HG02852 (cell line): ENCODE data around the gene BIRC6.

ENCODE experiments used
- ATAC-seq: cut with Tn5 transposase; IDR thresholded peaks from one replicate; pipeline ENCODE4 v1.9.1; 2021; ENCODE audit warnings: mild to moderate bottlenecking, moderate library complexity; ENCODE audit not compliant: unreplicated experiment

Gene BIRC6

DNA sequence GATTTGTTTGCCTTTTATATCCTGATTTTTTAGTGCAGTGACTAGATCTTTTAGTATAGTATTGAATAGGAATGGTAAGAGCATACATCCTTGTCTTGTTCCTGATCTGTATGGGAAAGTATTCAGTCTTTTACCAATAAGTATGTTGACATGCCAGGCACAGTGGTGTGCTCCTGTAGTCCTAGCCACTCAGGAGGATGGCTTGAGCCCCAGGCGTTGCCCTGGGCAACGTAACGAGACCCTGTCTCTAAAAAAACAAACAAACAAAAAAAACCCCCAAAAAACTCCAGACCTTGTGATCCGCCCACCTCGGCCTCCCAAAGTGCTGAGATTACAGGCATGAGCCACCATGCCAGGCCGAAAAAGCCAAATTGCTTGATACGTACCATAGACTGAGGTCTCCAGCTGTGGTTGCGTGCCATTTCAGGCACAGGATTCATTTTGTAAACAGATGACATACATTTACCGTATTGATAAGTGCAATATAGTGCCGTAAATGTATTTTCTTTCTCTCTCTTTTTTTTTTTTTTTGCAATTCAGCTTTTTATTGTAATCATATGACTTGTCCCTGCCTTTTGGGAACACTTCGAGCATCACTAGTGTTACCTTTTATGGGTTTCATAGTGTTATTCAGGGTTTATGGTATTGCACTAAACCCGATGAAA, 18.5 kb downstream of the BIRC6 start:
- ATAC-seq = no peak

DNA sequence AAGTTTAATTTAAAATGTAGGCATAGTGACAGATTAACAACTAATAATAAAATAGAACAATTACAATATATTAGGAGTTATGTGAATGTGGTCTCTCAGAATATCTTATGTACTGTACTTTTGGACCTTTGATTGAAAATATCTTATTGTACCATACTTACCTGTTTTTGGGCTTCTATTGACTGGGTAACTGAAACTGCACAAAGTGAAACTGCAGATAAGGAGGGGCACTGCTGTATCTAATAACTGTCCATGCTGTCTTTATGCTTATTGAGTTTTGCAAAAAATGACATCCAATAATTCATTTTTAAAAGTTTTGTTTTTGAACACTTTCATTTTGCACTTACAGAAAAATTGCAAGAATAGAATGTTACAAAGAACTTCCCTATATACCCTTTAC, 19.9 kb downstream of the BIRC6 start:
- ATAC-seq = no peak

DNA sequence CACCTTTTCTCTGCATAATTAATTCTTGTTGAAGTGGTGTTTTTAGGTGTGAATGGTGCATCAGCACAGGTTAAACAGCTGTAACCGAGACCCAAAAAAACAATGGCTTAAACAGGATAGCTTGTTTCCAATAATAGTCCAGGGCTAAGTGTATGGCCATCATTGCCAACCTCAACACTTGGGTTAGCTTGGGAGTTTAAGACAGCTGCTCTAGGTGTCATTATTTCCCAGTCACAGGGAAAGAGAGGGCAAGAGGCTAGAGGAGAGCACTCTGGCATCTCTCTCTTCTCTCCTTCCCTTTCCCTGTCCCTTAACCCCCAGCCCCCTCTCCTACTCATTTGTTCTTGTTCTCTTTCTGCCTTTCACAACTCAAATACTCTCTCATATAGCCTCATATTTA, 21.1 kb downstream of the BIRC6 start:
- no peak for ATAC-seq

DNA sequence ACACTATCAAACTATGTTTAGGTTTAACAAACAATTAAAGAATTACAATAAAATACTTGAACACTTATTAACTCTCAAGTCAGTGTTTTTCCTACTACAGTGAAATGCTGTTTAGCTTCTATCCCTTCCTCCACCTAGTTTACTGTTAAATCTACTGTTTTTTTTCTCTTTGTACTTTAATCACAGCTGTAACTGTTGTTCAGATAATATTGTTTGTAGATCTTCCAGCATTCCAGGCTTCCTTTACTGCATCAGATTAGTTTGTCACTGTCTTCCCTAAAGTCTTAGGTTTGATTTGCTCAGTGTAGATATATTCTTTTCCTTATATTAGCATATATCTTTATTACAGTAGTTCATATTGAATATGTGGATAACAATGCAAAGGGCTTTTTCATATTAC, 22.5 kb downstream of the BIRC6 start:
- no peak for ATAC-seq

DNA sequence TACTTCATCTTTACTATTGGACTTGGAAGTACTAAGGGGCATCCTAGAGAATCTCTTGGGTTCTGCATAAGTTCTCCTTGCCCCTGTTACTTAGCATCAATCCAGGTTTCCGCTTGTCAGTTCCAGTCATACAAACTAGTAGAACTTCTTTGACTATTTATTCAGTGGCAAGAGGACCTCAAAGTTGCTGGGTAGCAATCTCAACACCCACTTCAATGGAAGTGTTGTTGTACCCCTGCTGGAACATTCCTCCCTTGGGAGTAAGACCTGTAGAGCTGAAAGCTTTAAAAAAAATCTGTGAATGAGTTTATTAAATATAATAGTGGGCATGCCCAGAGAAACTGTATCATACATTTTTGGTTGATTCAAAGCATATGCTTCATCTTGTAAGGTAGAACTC, 27.0 kb downstream of the BIRC6 start:
- no peak for ATAC-seq

DNA sequence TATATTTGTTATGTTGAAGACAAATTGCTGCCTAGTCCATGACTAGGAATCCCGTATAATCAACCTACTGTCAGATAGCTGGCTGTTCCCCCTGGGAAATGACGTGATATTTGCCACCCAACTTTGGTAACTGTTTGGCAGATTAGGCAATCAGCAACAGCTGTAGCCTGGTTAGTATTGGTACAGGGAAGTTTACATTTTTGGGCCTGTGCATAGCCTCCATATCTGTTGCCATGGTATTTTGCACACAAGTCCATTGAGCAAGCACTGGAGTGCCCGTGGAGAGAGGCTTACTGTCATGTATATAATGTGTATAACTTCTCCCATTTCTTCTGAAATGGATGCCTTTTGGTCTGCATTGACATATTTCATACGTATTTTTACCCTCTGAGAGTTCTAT, 27.7 kb downstream of the BIRC6 start:
- no peak for ATAC-seq

DNA sequence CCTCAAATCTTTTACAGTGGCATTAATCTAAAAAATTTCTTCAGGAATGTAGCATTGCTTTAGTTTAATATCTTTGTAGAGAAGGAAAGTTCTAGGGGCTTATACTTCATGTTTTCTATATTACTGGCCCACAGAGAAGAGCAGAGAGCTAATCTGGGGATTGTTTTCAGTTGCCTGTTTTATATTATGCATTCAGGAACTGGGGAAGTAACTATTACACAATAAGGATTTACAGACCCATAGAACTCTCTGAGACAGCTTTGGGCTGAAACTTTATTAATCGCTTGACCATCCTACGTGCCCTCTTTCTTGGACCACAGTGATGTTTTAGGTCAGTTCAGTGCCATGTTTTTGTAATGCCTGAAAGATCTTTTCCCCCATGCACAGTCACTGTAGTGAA, 29.9 kb downstream of the BIRC6 start:
- ATAC-seq = no peak

DNA sequence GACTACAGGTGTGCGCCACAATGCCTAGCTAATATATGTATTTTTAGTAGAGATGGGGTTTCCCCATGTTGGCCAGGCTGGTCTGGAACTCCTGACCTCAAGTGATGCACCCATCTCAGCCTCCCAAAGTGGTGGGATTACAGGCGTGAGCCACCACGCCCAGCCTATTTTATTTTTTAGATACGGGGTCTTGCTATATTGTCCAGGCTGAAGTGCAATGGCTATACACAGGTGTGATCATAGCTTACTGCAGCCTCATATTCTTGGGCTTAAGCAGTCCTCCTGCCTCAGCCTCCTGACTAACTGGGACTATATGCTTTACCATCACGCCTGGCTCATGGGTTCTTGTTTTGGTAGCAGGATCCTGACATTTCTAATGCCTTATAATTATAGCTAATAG, 42.4 kb downstream of the BIRC6 start:
- ATAC-seq = no peak

DNA sequence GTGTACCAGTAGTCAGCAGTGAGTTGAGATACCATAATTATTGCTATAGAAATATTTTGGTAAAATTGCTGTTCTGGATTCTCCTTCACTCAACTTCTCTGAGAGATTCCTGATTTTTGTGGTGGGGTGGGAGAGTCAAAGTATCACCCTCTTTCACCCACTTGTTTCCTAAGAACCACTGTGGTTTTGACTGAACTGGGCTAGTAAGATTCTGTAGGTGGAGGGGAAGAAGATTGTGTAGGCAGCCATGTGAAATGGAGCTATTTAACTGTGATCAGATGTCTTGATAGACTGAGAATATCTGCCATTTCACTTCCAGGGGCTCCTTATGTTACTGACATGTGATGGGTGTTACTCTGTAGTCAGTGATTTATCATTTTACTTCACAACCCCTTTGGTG, 45.3 kb downstream of the BIRC6 start:
- ATAC-seq = no peak

DNA sequence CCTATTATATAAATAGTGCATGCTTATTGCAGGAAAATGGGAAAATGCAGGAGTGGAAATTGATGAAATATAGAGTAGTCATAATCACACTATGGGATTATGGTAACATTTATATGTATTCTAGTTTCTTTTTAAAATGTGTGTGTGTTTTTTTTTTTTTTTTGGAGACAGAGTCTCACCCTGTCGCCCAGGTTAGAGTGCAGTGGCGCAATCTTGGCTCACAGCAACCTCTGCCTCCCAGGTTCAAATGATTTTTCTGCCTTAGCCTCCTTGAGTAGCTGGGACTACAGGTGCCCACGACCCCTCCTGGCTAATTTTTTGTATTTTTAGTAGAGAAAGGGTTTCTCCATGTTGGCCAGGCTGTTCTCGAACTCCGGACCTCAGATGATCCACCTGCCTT, 47.0 kb downstream of the BIRC6 start:
- no peak for ATAC-seq

DNA sequence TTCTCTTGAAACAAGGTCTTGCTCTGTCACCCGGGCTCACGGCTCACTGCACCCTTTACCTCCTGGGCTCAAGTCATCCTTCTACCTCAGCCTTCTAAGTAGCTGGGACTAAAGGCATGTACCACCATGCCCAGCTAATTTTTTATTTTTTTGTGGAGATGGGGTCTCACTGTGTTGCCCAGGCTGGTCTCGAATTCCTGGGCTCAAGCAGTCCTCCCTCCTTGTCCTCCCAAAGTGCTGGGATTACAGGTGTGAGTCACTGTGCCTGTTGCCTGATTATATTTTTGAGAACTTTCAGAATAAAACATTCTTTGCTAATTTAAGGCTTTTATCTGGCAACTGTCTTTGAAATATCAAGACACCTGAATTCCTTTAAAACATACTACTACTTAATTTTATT, 47.9 kb downstream of the BIRC6 start:
- ATAC-seq = no peak

DNA sequence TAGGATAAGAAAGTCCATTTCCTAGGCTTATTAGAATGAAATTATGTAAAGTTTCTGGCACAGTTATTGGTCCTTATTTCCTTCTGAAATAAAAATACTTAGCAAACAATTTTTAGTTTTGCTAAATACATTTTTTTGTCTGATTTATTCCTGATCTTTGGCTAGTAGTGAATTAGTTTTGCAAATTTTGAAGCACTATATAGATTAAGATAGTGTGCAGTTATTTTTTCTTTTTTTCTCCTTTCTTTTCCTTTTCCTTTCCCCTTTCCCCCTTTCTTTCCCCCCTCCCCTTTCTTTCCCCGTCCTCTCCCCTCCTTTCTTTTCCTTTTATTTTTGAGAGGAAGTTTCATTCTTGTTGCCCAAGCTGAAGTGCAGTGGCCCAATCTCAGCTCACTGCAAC, 59.7 kb downstream of the BIRC6 start:
- no peak for ATAC-seq

DNA sequence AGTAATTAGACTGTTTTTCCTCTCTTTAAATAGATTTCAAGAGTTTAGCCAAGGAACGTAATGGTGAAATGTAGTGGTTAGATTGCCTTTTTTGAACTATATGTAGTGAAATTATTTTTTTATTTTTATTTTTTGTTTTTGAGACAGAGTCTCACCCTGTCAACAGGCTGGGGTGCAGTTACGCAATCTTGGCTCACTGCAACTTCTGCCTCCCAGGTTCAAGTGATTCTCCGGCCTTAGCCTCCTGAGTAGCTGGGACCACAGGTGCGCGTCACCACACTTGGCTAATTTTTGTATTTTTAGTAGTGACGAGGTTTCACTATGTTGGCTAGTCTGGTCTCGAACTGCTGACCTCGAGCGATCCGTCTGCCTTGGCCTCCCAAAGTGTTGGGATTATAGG, 60.8 kb downstream of the BIRC6 start:
- no peak for ATAC-seq

DNA sequence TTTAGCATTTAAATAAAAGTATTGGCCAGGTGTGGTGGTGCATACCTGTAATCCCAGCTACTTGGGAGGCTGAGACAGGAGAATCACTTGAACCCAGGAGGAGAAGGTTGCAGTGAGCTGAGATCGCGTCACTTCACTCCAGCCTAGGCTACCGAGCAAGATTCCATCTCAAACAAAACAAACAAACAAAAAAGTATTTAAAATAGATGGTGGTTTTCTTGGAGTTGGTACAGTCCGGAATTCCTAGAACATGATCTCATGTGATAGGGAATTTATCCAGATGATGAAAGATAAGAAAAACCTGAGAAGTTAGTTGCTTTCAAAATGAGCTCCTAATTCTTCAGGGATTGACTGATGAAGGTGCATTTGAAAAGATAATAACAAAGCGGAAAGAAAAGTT, 62.0 kb downstream of the BIRC6 start:
- ATAC-seq = no peak

DNA sequence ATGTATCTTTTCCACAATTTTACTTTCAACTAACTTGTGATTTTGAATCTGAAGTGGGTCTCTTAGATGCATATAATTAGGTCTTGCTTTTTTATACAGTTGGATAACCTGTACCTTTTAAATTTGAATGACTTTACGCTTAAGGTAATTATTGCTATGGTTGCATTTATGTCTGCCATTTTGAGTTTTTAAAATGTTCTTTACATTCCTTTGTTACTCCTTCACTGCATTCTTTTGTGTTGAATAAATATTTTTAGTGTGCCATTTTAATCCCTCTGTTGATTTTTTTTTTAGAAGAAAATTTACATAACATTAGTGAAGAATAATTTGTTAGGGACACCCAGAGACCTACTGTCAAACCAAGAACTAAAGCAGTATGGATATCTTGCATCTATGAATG, 65.3 kb downstream of the BIRC6 start:
- no peak for ATAC-seq

DNA sequence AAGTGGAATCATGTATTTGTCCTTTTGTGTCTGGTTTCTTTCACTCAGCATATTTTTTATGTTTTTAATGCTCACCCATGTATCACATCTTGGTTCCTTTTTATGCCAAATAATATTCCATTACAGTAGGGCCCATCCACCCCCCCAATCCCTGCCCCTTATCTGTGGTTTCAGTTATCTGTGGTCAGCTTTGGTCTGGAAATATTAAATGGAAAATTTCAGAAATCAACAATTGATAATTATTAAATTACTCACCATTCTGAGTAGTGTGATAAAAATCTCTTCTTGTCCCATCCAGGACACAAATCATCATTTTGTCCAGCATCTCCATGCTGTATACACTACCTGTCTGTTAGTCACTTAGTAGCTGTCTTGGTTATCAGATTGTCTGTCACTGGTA, 66.7 kb downstream of the BIRC6 start:
- ATAC-seq = no peak

DNA sequence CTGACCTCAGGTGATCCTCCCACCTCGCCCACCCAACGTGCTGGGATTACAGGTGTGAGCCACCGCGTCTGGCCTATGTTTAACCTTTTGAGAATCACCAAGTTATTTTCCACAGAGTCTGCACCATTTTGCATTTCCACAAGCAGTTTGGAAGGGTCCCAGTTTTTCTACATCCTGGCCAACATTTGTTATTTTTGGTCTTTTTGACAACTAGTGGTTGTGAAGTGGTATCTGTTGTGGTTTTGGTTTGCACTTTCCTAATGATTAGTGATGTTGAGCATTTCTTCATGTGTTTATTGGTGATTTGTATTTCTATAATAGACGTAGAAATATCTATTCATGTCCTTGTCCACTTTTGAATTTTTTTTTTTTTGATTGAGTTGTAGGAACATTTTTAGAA, 67.9 kb downstream of the BIRC6 start:
- no peak for ATAC-seq

DNA sequence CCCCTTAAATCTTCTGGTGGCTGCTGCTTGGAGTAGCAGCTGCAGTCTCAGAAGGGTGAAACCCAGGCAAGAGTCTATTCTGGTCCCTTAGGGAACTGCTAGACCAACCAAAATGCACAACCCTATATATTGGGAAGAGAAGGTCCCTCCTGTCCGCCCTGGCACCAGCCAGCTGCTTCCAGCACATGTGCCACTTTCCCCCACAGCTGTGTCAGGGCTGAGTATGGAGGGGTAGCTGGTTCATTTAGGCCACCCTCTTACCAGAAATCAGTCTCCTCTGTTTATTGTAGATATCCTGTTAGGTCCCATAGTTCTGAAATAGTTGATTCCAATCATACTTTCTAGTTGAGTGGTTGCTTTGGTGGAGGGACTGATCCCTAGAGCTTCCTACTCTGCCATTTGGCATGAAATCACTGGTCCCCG, 68.9 kb downstream of the BIRC6 start:
- no peak for ATAC-seq

DNA sequence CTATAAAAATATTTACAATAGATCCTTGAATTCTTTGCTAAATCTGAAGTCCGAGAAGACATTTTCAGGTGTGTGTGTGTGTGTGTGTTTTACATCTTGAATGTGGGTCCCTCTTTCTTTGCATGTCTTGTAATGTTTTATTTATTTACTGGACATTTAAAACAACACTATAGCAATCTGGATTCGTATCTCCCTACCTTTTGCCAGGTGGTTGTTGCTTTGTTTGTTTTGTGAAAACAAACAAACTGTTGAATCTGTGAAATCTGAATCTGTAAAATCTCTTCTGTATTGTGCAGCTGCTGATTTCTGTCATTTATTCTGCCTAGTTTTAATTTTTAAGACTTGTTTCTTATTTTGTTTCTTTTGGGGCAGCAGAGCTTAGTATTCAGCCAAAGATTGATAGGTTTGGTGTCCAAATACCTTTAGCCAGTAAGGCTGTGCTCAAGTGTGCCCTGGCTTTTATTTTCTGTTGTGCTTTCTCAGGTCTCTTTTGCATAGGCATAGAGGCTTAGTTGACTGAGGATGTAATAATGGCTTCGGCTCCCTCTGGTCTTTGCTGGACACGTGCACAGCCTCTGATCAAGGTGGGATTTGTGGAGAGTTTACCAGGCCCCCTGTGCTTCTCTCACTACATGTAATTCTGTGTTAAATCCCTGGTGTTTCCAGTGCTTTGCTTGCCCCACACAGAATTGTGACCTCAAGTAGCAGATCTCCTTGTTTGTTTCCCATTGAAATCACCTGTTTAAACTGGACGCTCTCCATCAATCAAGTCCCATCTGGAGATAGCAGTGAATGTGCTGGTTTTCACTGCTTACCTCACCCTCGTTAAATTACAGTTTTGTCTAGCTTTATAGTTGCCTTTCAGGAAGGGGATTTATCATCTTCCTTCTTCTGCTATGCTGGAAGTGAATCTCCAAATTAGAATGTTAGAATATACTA, 71.1 kb downstream of the BIRC6 start:
- ATAC-seq = no peak

DNA sequence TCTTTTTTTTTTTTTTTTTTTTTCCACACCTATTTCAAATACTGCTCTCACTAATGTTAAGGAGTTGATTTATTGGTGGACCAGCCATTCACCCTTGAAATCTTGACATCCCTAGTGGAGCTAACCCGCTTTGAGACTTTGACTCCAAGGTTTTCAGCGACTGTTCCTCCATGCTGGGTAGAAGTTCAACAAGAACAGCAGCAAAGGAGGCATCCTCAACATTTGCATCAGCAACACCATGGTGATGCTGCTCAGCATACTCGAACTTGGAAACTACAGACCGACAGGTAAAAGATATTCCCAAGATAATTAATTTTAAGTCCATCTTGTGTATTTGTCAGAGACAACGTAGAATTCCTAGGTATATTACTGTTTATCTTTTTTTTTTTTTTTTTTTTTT, 74.0 kb downstream of the BIRC6 start:
- no peak for ATAC-seq

DNA sequence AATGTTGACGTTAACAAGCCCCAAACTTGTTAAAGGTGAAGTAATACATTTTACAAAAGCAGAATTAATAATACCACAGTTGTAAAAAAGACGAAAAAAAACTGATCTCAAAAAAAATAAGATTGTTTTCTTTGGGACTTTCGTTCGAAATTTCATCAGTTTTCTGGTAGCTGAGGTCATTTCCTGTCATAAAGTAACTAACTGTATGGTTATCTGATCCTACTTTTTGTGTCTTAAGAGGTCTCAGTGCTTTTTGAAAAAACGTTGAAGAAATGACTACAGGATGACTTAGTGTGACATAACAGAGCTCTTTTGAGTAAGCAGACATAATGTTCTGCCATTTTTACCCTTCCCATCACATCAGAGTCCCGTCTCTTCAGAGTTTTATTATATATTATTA, 79.3 kb downstream of the BIRC6 start:
- no peak for ATAC-seq

DNA sequence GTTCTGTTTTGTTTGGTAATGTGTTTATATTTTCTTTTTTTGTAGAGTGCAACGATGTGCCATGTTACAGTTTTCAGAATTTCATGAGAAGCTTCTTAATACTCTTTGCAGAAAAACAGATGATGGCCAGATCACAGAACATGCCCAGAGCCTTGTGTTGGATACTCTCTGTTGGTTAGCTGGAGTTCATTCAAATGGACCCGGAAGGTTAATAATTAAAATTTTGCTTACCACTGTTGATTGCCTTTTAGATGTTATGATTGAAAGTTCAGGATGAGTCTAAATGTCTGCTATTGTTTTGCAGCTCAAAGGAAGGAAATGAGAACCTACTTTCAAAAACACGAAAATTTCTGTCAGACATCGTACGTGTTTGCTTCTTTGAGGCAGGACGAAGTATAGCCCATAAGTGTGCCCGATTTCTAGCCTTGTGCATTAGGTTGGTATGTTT, 85.2 kb downstream of the BIRC6 start:
- no peak for ATAC-seq
